Gastrocnemius medialis (tissue), 4 donors: ENCODE results near the gene GSTM3.

ENCODE experiments used
- POLR2A ChIP-seq, 2 donors: fragments of 450-650 bp; IDR thresholded peaks; one replicate each; pipeline ENCODE4 v1.6.1; 2017; ENCODE audit warnings: antibody characterized with exemption in 2 of 2, mild to moderate bottlenecking in 2 of 2, moderate library complexity in 2 of 2
- TF ChIP-seq, protein P1 (sequence below), 5 experiments: fragments of 450-650 bp in 3 of 5; fragments of 200-600 bp in 2 of 5; sonication (generic) in 2 of 5; IDR thresholded peaks in 4 of 5; conservative IDR thresholded peaks in 1 of 5; 1 replicate in 4 of 5; 2 replicates in 1 of 5; pipeline ENCODE4 v1.5.1; 2016 to 2019; ENCODE audit warnings: antibody characterized with exemption in 5 of 5, mild to moderate bottlenecking in 3 of 5, moderate library complexity in 3 of 5

DNA sequence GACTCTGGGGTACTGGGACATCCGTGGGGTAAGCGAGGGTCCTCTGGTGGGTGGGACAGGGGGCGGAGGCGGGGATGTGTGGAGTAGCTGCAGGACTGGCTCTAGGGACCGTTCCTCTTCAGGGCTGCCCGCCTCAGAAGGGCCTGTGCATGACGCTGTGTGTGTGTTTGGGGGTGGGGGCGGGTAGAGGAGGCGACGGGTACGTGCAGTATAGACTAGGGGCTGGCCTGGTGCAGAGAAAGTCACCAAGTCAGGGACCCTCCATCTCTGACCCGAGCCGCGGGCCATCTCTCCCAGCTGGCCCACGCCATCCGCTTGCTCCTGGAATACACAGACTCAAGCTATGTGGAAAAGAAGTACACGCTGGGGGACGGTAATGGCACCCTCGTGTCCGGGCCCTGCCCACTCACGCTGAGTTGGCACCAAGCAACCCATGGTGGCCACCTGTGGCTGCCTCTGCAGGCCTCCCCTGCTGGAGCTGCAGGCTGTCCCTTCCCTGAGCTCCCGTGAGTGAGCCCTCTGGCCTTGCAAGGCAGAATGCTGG is 28.4 kb downstream of the GSTM3 start:
- TF ChIP-seq, protein P1, sequence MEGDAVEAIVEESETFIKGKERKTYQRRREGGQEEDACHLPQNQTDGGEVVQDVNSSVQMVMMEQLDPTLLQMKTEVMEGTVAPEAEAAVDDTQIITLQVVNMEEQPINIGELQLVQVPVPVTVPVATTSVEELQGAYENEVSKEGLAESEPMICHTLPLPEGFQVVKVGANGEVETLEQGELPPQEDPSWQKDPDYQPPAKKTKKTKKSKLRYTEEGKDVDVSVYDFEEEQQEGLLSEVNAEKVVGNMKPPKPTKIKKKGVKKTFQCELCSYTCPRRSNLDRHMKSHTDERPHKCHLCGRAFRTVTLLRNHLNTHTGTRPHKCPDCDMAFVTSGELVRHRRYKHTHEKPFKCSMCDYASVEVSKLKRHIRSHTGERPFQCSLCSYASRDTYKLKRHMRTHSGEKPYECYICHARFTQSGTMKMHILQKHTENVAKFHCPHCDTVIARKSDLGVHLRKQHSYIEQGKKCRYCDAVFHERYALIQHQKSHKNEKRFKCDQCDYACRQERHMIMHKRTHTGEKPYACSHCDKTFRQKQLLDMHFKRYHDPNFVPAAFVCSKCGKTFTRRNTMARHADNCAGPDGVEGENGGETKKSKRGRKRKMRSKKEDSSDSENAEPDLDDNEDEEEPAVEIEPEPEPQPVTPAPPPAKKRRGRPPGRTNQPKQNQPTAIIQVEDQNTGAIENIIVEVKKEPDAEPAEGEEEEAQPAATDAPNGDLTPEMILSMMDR (IDR thresholded peaks at IDR 0.05 in 4 of 5, conservative IDR thresholded peaks at IDR 0.05 in 1 of 5): no peak
- no peak for TF ChIP-seq POLR2A (IDR thresholded peaks at IDR 0.05)
